Fibroblast of pulmonary artery (primary cell): ENCODE data around the gene DDC.

Experiments used
- DNase-seq: peaks from one replicate; pipeline ENCODE4 v3.0.0-alpha.2; 2010; ENCODE audit warnings: low read depth
- H3K4me3 ChIP-seq: replicated peaks from 2 replicates; pipeline ENCODE4 v1.5.1; 2011; ENCODE audit warnings: low read depth, mild to moderate bottlenecking, control low read depth, low read length, moderate library complexity
- TF ChIP-seq, protein P1 (sequence below): IDR thresholded peaks from 2 replicates; pipeline ENCODE4 v1.5.1; 2011; ENCODE audit warnings: mild to moderate bottlenecking, control low read depth, low read length, inconsistent platforms; ENCODE audit errors: missing control alignments

Gene DDC

DNA sequence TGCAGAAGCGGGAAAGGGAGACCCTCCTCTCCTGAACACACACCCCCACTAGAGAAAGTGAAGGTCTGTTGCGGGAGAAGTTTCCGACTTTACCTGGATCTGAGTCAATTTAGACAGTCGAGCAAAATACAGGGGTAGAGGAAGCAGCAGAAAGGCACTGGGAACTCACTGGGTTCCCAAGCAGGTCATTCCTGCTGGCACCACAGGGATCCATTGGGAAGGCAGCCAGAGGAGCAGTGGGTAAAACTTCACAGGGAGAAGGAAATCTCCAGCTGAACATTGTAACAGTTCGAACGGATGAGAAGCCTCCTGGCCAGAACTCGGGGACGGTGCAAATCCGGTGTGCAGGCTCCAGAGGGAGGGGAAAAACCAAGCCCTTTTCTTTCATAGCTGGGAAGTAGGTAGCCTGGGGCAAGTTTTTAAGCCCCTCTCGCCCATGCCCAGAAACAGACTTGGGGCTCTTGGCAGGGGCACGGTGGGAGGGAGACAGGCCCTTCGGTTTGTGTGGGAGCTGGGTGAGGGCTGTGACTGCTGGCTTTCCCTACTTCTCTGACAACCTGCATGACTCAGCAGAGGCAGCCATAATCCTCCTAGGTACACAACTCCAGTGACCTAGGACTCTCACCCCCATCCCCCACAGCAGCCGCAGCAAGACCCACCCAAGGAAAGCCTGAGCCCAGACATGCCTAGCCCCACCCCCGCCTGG, 51.9 kb downstream of the DDC start:
- TF ChIP-seq, protein P1, sequence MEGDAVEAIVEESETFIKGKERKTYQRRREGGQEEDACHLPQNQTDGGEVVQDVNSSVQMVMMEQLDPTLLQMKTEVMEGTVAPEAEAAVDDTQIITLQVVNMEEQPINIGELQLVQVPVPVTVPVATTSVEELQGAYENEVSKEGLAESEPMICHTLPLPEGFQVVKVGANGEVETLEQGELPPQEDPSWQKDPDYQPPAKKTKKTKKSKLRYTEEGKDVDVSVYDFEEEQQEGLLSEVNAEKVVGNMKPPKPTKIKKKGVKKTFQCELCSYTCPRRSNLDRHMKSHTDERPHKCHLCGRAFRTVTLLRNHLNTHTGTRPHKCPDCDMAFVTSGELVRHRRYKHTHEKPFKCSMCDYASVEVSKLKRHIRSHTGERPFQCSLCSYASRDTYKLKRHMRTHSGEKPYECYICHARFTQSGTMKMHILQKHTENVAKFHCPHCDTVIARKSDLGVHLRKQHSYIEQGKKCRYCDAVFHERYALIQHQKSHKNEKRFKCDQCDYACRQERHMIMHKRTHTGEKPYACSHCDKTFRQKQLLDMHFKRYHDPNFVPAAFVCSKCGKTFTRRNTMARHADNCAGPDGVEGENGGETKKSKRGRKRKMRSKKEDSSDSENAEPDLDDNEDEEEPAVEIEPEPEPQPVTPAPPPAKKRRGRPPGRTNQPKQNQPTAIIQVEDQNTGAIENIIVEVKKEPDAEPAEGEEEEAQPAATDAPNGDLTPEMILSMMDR = no peak
- no peak for DNase-seq
- no peak overlapping the region for H3K4me3 ChIP-seq

DNA sequence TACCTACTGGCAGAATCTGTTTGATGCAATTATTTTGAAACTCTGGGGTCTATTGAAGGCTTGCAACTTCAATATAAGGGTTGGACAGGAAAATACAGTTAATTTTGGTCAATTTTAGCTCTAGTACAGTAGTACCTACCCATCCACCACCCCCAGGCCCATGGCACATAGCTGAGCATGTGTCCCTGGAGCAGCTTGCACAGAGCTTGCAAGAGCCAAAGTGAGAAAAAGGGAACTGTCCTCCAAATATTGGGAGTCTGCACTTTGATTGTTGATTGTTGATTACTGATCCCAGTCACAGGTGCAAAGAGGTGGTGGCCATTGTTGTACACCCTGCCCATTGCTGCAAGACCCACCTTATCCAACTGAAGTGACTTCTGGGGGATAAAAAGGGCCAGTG, 52.8 kb downstream of the DDC start:
- no peak overlapping the region for H3K4me3 ChIP-seq
- no peak for DNase-seq
- TF ChIP-seq, protein P1 = no peak

DNA sequence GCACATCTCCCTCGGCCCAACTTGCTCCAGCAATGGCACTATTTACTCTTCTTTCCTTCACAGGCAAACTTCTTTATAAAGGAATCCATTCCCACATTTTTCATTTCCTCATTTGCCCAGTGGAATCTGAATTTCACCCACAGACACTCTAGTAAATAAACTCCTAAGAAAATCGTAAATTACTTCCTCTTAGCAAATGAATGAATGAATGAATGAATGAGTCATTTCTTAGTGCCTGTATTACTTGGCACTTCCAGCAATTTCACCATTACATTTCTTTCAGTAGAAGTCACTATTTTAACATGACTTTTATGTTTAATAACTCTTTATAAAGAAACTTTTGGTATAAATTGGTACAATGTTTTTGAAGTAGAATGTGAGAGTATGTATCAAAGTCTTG, 55.7 kb downstream of the DDC start:
- TF ChIP-seq, protein P1 = no peak
- DNase-seq = no peak
- no peak overlapping the region for H3K4me3 ChIP-seq

DNA sequence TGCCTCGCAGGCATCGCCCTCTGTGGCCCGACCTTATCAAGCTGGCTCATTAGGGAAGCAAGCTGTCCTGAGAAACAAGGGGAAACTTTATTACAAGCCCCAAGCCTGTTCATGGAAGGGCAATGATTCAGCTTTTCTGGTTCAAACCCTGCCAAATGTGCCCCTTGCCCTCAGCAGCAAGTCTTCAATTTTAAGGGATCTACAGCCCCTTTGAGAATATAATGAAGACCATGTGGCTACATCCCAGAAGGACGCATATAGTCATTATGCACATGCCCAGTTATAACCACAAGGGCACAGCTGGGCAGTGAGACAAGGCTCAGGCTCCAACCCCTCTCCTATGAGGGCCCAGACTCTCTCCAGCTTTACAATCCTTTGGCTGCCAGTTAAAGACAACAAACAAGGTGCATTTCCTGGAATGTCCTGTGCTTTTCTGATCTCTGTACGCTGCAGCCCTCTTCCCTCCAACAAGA, 56.7 kb downstream of the DDC start:
- TF ChIP-seq, protein P1 = no peak
- no peak for DNase-seq
- no peak overlapping the region for H3K4me3 ChIP-seq

DNA sequence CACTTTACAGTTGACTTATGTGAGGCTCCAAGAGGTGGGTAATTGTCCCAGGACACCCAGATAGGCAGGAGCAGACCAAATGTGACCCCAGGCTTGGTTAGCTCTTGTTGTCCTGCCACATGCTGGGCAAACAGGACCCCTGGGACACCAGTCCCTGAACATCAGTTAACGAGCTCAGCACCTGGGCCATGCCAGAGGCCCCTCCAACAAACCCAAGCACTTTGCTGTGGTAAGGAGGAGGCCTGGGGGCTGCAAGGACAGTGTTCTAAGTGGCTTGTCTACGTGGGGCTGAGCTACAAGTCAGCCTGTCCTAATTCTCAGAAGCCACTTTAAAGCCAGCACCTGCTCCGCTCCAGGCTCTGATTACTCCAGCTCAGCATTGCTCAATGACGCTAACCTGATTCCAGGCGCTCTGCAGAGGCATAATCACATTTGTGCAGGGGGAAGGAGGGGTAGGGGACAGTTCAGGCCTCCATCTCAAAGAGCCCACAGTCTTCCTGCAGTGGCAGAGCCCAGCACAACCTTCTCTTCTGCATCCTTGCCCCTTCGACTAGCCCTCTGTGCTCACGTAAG, 57.2 kb downstream of the DDC start:
- no peak for DNase-seq
- H3K4me3 ChIP-seq = no peak overlapping the region
- TF ChIP-seq, protein P1 = no peak

DNA sequence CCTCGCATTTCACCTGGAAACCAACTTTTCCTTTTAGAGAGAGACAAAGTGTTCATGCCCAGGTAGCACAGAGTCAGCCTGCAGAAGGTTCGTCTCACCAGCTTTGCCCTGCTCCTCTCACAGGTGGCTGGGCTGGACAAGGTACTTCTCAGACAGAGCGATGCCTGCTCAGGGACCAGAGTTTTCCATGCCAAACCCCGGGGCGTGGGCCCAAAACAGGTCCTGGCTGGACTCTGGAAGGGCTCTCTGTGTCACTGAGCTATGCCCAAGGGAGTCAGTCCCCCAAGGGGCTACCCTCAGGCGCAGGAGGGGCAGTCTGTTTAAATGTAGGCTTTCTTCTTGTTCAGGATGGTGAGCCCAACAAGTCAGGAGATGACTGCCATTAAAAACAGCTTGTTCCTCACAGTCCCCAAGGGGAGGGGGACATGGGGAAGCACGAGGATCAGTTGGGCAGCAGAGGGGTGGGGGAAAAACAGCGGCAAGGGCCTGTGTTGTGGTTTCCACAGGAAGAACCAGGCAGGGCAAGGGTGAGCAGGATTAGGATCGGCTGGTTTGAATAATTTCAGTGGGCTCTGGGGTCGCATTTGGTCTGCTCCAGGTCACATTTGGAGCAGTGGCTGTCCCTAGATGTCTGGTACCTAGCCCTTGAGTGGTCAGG, 59.5 kb downstream of the DDC start:
- no peak overlapping the region for H3K4me3 ChIP-seq
- no peak for DNase-seq
- TF ChIP-seq, protein P1 = no peak
